Mononuclear cell (primary cell): ENCODE results near the gene SLC35A5. TPM values are rescaled to one million over a fixed set of nuclear protein-coding genes. Genes with fewer than 3 reads are reported as not detected.

ENCODE experiments used
- H3K27me3 ChIP-seq: 2 replicates; pipeline ENCODE4 v1.6.0; 2011; ENCODE audit warnings: low read length, control low read depth; ENCODE audit not compliant: insufficient read depth
- H3K4me1 ChIP-seq: 2 replicates; pipeline ENCODE4 v1.5.1; 2011; ENCODE audit warnings: mild to moderate bottlenecking, low read length, control low read depth; ENCODE audit not compliant: insufficient read depth
- H3K4me3 ChIP-seq: 2 replicates; pipeline ENCODE4 v1.5.1; 2011; ENCODE audit warnings: mild to moderate bottlenecking, low read length, moderate library complexity
- H3K9me3 ChIP-seq: 2 replicates; pipeline ENCODE4 v1.5.1; 2011; ENCODE audit warnings: low read depth, mild to moderate bottlenecking, control low read depth, low read length
- total RNA-seq: library from RNA; depleted of rRNA; stranded (reverse); fragments of >200 nt; gene quantifications from one replicate; pipeline ENCODE4 v1.2.3, GENCODE V29; 2012

The SLC35A5 gene
- total RNA-seq, 1 donor = 13.7 TPM

- Histone ChIP-seq H3K4me1 (no peaks in the 10 kb centered on the region), H3K27me3 (no peaks in the 10 kb centered on the region), H3K9me3 (no peaks in the 10 kb centered on the region), H3K4me3 (no peak overlapping the region)
These were observed 36.9 kb downstream of the SLC35A5 start for GRCh38 chr3:112598731-112599130.

- no peak overlapping the region for H3K4me3 ChIP-seq
- H3K4me1 ChIP-seq = no peaks in the 10 kb centered on the region
- H3K9me3 ChIP-seq = no peaks in the 10 kb centered on the region
- H3K27me3 ChIP-seq = no peaks in the 10 kb centered on the region
These were observed 40.5 kb downstream of the SLC35A5 start for GRCh38 chr3:112602217-112602838.

GRCh38 chr3:112604536-112604935, 42.7 kb downstream of the SLC35A5 start:
- Histone ChIP-seq H3K4me1 (no peaks in the 10 kb centered on the region), H3K9me3 (no peaks in the 10 kb centered on the region), H3K27me3 (peaks cover 3% of the 10 kb centered on the region), H3K4me3 (no peak overlapping the region)

GRCh38 chr3:112605285-112605684, 43.4 kb downstream of the SLC35A5 start:
- H3K27me3 ChIP-seq = peaks cover 3% of the 10 kb centered on the region
- no peak overlapping the region for H3K4me3 ChIP-seq
- no peaks in the 10 kb centered on the region for H3K4me1 ChIP-seq
- no peaks in the 10 kb centered on the region for H3K9me3 ChIP-seq

GRCh38 chr3:112606098-112606497, 44.3 kb downstream of the SLC35A5 start:
- H3K27me3 ChIP-seq = peaks cover 3% of the 10 kb centered on the region

GRCh38 chr3:112607863-112608262, 46.0 kb downstream of the SLC35A5 start:
- Histone ChIP-seq H3K9me3 (no peaks in the 10 kb centered on the region), H3K4me1 (peaks cover 3% of the 10 kb centered on the region), H3K4me3 (no peak overlapping the region), H3K27me3 (peaks cover 3% of the 10 kb centered on the region)

More at GRCh38 chr3:112606098-112606497, 44.3 kb downstream of the SLC35A5 start:
- H3K9me3 ChIP-seq = no peaks in the 10 kb centered on the region
- H3K4me1 ChIP-seq = no peaks in the 10 kb centered on the region
- H3K4me3 ChIP-seq = no peak overlapping the region

GRCh38 chr3:112610121-112610520, 48.3 kb downstream of the SLC35A5 start:
- Histone ChIP-seq H3K9me3 (no peaks in the 10 kb centered on the region), H3K4me1 (peaks cover 3% of the 10 kb centered on the region), H3K4me3 (no peak overlapping the region), H3K27me3 (peaks cover 3% of the 10 kb centered on the region)

- peaks cover 3% of the 10 kb centered on the region for H3K4me1 ChIP-seq
- H3K27me3 ChIP-seq = peaks cover 3% of the 10 kb centered on the region
- no peak overlapping the region for H3K4me3 ChIP-seq
- H3K9me3 ChIP-seq = no peaks in the 10 kb centered on the region
These were observed 50.1 kb downstream of the SLC35A5 start for GRCh38 chr3:112611752-112612515.

- Histone ChIP-seq H3K4me1 (peaks cover 3% of the 10 kb centered on the region), H3K9me3 (no peaks in the 10 kb centered on the region), H3K27me3 (no peaks in the 10 kb centered on the region), H3K4me3 (no peak overlapping the region)
These were observed 54.3 kb downstream of the SLC35A5 start for GRCh38 chr3:112615989-112616731.

- H3K4me3 ChIP-seq = no peak overlapping the region
- H3K27me3 ChIP-seq = no peaks in the 10 kb centered on the region
- no peaks in the 10 kb centered on the region for H3K4me1 ChIP-seq
- no peaks in the 10 kb centered on the region for H3K9me3 ChIP-seq
These were observed 55.4 kb downstream of the SLC35A5 start for GRCh38 chr3:112617285-112617684.

- no peaks in the 10 kb centered on the region for H3K9me3 ChIP-seq
- H3K4me1 ChIP-seq = no peaks in the 10 kb centered on the region
- H3K4me3 ChIP-seq = no peak overlapping the region
- H3K27me3 ChIP-seq = no peaks in the 10 kb centered on the region
These were observed 57.5 kb downstream of the SLC35A5 start for GRCh38 chr3:112619295-112619694.

GRCh38 chr3:112623213-112623612, 61.4 kb downstream of the SLC35A5 start:
- no peaks in the 10 kb centered on the region for H3K9me3 ChIP-seq
- H3K4me3 ChIP-seq = no peak overlapping the region
- no peaks in the 10 kb centered on the region for H3K4me1 ChIP-seq
- no peaks in the 10 kb centered on the region for H3K27me3 ChIP-seq

GRCh38 chr3:112623717-112624116, 61.9 kb downstream of the SLC35A5 start:
- no peaks in the 10 kb centered on the region for H3K4me1 ChIP-seq
- no peak overlapping the region for H3K4me3 ChIP-seq
- no peaks in the 10 kb centered on the region for H3K27me3 ChIP-seq
- H3K9me3 ChIP-seq = no peaks in the 10 kb centered on the region

GRCh38 chr3:112627419-112627818, 65.6 kb downstream of the SLC35A5 start:
- Histone ChIP-seq H3K27me3 (no peaks in the 10 kb centered on the region), H3K4me3 (no peak overlapping the region), H3K4me1 (no peaks in the 10 kb centered on the region), H3K9me3 (no peaks in the 10 kb centered on the region)

GRCh38 chr3:112627919-112628466, 66.1 kb downstream of the SLC35A5 start:
- Histone ChIP-seq H3K27me3 (no peaks in the 10 kb centered on the region), H3K9me3 (no peaks in the 10 kb centered on the region), H3K4me1 (no peaks in the 10 kb centered on the region), H3K4me3 (no peak overlapping the region)
